ENCODE measurements around the gene USP7.

DNA sequence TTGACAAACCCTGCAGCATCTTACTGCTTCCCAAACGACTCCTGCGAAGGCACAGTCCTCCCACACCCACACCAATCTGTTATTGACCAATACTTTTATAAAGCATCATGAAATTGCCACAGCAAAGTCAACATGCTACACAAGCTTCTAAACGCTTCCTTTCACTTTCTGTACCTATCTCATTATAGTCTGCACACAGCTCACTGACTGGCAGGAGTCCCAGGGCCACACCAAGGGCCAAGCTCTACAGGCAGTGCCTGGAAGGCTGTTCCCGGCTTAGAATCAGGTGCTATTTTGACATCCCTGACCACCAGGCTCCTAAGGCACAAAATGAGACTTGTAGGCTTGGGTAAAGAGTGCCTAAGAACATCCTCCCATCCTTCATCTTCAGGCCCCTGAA, 39.5 kb downstream of the USP7 start:
- TF ChIP-seq POLR2AphosphoS5 (IDR thresholded peaks at IDR 0.05): no peak
- TF ChIP-seq POLR2A (IDR thresholded peaks at IDR 0.05): no peak
- no peak for TF ChIP-seq CTCF (IDR thresholded peaks at IDR 0.05)

Measured in breast epithelium (tissue), 3 donors.